Activated T-cell treated with anti-CD3 and anti-CD28 coated beads for 48 hours (primary cell): ENCODE measurements around the gene RNF217.
"Not testable (repeated sequence)": the region's sequence is repeated elsewhere in the genome, so short reads cannot be mapped to it uniquely, and the experiment has no call there.

Source experiments
- DNase-seq: peaks from one replicate; pipeline ENCODE4 v3.0.0-alpha.2; 2020; ENCODE audit warnings: low read depth

RNF217 gene

GRCh38 chr6:125100074-125100652 lies 137.9 kb downstream of the RNF217 start:
- no peak for DNase-seq

GRCh38 chr6:125101128-125101527 lies 138.9 kb downstream of the RNF217 start:
- DNase-seq, result no peak

- no peak for DNase-seq
Measured at GRCh38 chr6:125101631-125102030, 139.4 kb downstream of the RNF217 start.

GRCh38 chr6:125102411-125102810 lies 140.2 kb downstream of the RNF217 start:
- DNase-seq, result no peak

- DNase-seq, result no peak
Measured at GRCh38 chr6:125102891-125103290, 140.7 kb downstream of the RNF217 start.

- DNase-seq, result no peak
Measured at GRCh38 chr6:125104425-125104824, 142.2 kb downstream of the RNF217 start.

- no peak for DNase-seq
Measured at GRCh38 chr6:125107048-125107447, 144.8 kb downstream of the RNF217 start.

GRCh38 chr6:125107896-125108295 lies 145.7 kb downstream of the RNF217 start:
- no peak for DNase-seq

GRCh38 chr6:125110056-125110455 lies 147.8 kb downstream of the RNF217 start:
- no peak for DNase-seq

- DNase-seq, result no peak
Measured at GRCh38 chr6:125111219-125111983, 149.2 kb downstream of the RNF217 start.

GRCh38 chr6:125112934-125113333 lies 150.7 kb downstream of the RNF217 start:
- DNase-seq, result no peak

GRCh38 chr6:125114248-125114858 lies 152.1 kb downstream of the RNF217 start:
- DNase-seq, result peak; percentile 4

GRCh38 chr6:125116170-125116569 lies 153.9 kb downstream of the RNF217 start:
- DNase-seq, result no peak

- DNase-seq, result no peak
Measured at GRCh38 chr6:125116710-125117109, 154.5 kb downstream of the RNF217 start.

GRCh38 chr6:125117818-125118217 lies 155.6 kb downstream of the RNF217 start:
- no peak for DNase-seq

GRCh38 chr6:125120054-125120590 lies 157.9 kb downstream of the RNF217 start:
- DNase-seq, result no peak

- DNase-seq, result no peak
Measured at GRCh38 chr6:125121894-125122293, 159.7 kb downstream of the RNF217 start.

- no peak for DNase-seq
Measured at GRCh38 chr6:125123051-125123450, 160.8 kb downstream of the RNF217 start.

- no peak for DNase-seq
Measured at GRCh38 chr6:125123468-125124048, 161.3 kb downstream of the RNF217 start.

- DNase-seq, result no peak
Measured at GRCh38 chr6:125124049-125124669, 161.9 kb downstream of the RNF217 start.

GRCh38 chr6:125125856-125126255 lies 163.6 kb downstream of the RNF217 start:
- not testable (repeated sequence) for DNase-seq

- DNase-seq, result no peak
Measured at GRCh38 chr6:125129354-125129753, 167.1 kb downstream of the RNF217 start.
